HCT116 (cell line): ENCODE data around the gene DAGLA. TPM values are rescaled to one million over a fixed set of nuclear protein-coding genes. Genes with fewer than 3 reads are reported as not detected.

Experiments used
- ATAC-seq: fragments of 200-7000 bp; cut with Tn5 transposase; 2 replicates; pipeline ENCODE4 v1.9.1; 2020; ENCODE audit warnings: mild to moderate bottlenecking, moderate library complexity
- Bru-seq: library from RNA; stranded (reverse); fragments of 400-500 nt; gene quantifications from one replicate; lab custom pipeline; 2021; lab: Mats Ljungman, UMichigan
- BruChase-seq, 2 experiments: library from RNA; stranded (reverse); fragments of 400-500 nt; gene quantifications; one replicate each; lab custom pipeline; 2021; lab: Mats Ljungman, UMichigan
- BruUV-seq: library from RNA; stranded (reverse); fragments of 400-500 nt; replicated peaks from 2 replicates; lab custom pipeline; 2021; lab: Mats Ljungman, UMichigan
- CTCF ChIA-PET: fragments of 300-600 bp; sonication (Branson Sonifier 250); formaldehyde crosslinking; loops from one replicate; lab custom pipeline; 2021; ENCODE audit warnings: antibody characterized with exemption; lab: Charles Lee
- POLR2A ChIA-PET: fragments of 300-600, 350-600 bp; sonication (Branson Sonifier 250); formaldehyde crosslinking; loops from one replicate; lab custom pipeline; 2021; ENCODE audit warnings: antibody characterized with exemption; lab: Charles Lee
- RAD21 ChIA-PET, 2 experiments: fragments of 300-600 bp; sonication (Branson Sonifier 250); formaldehyde crosslinking; loops; one replicate each; lab custom pipeline; 2023; ENCODE audit warnings: low total read pairs in 2 of 2; ENCODE audit not compliant: uncharacterized antibody in 2 of 2, unreplicated experiment in 2 of 2, low non-redundant PET in 1 of 2; lab: Charles Lee
- DNase-seq: peaks from one replicate; pipeline ENCODE4 v3.0.0-alpha.2; 2010; ENCODE audit warnings: low read depth, low spot score
- H2AFZ ChIP-seq: fragments of 200-600 bp; shearing (Covaris generic), sonication (generic); 2 replicates; pipeline ENCODE4 v1.6.1; 2017; ENCODE audit warnings: low read depth, mixed run types, mixed read lengths, antibody characterized with exemption, low read length; ENCODE audit not compliant: poor library complexity, severe bottlenecking
- H3K27ac ChIP-seq: 2 replicates; pipeline ENCODE4 v1.5.1; 2012; ENCODE audit warnings: low read depth, low read length
- H3K27me3 ChIP-seq: fragments of 200-600 bp; sonication (generic); 2 replicates; pipeline ENCODE4 v1.6.1; 2016; ENCODE audit warnings: mixed run types, low read length, mixed read lengths; ENCODE audit not compliant: insufficient read depth
- H3K36me3 ChIP-seq, 2 experiments: fragments of 200-500 bp in 1 of 2; fragments of 200-600 bp in 1 of 2; sonication (Bioruptor generic) in 1 of 2; sonication (generic) in 1 of 2; 2 replicates each; pipeline versions ENCODE4 v1.5.1 to v1.6.1; 2014 to 2016; ENCODE audit warnings: low read length in 2 of 2, inconsistent platforms in 1 of 2, mixed read lengths in 1 of 2, mixed run types in 1 of 2; ENCODE audit not compliant: insufficient read depth in 2 of 2, control insufficient read depth in 1 of 2
- H3K4me1 ChIP-seq, 2 experiments: fragments of 200-600 bp in 1 of 2; sonication (generic) in 1 of 2; 2 replicates each; pipeline versions ENCODE4 v1.5.1 to v1.6.1; 2012 to 2017; ENCODE audit warnings: low read length in 2 of 2, inconsistent platforms in 1 of 2, mild to moderate bottlenecking in 1 of 2, mixed read lengths in 1 of 2, mixed run types in 1 of 2, moderate library complexity in 1 of 2; ENCODE audit not compliant: insufficient read depth in 2 of 2, control insufficient read depth in 1 of 2
- H3K4me2 ChIP-seq: fragments of 200-600 bp; sonication (generic); 2 replicates; pipeline ENCODE4 v1.6.1; 2017; ENCODE audit warnings: mixed run types, low read length, mixed read lengths
- H3K4me3 ChIP-seq, 2 experiments: fragments of 200-600 bp in 1 of 2; sonication (generic) in 1 of 2; replicated peaks in 1 of 2; 2 replicates each; pipeline ENCODE4 v1.5.1; 2011 to 2016; ENCODE audit warnings: low read length in 2 of 2, control low read depth in 1 of 2, low read depth in 1 of 2, mild to moderate bottlenecking in 1 of 2, mixed read lengths in 1 of 2, mixed run types in 1 of 2
- H3K79me2 ChIP-seq: fragments of 200-600 bp; sonication (generic); 2 replicates; pipeline ENCODE4 v1.6.1; 2017; ENCODE audit warnings: mild to moderate bottlenecking, mixed run types, low read length, moderate library complexity, mixed read lengths; ENCODE audit not compliant: insufficient read depth
- H3K9ac ChIP-seq: fragments of 200-600 bp; sonication (generic); 2 replicates; pipeline ENCODE4 v1.6.1; 2016; ENCODE audit warnings: low read length, mixed read lengths
- H3K9me2 ChIP-seq: fragments of 200-600 bp; sonication (generic), shearing (Covaris generic); 2 replicates; pipeline ENCODE4 v1.6.1; 2017; ENCODE audit warnings: mixed run types, mild to moderate bottlenecking, moderate library complexity; ENCODE audit not compliant: insufficient read depth
- H3K9me3 ChIP-seq, 2 experiments: fragments of 200-500 bp in 1 of 2; fragments of 200-600 bp in 1 of 2; sonication (Bioruptor generic) in 1 of 2; sonication (generic) in 1 of 2; 2 replicates each; pipeline ENCODE4 v1.6.1; 2014 to 2017; ENCODE audit warnings: low read length in 2 of 2, mixed read lengths in 2 of 2, inconsistent platforms in 1 of 2, low read depth in 1 of 2, mild to moderate bottlenecking in 1 of 2, mixed run types in 1 of 2, moderate library complexity in 1 of 2; ENCODE audit not compliant: control insufficient read depth in 1 of 2, insufficient read depth in 1 of 2
- H4K20me1 ChIP-seq: fragments of 200-600 bp; sonication (generic), shearing (Covaris generic); 2 replicates; pipeline ENCODE4 v1.6.1; 2017; ENCODE audit warnings: mixed run types, mild to moderate bottlenecking, moderate library complexity; ENCODE audit not compliant: insufficient read depth
- EGR1 ChIP-seq: IDR thresholded peaks from 2 replicates; pipeline ENCODE4 v1.6.1; 2012; ENCODE audit warnings: low read depth
- EZH2 ChIP-seq: fragments of 200-600 bp; sonication (generic); IDR thresholded peaks from 2 replicates; pipeline ENCODE4 v1.6.1; 2017; ENCODE audit warnings: antibody characterized with exemption, mixed run types
- EZH2phosphoT487 ChIP-seq: fragments of 200-600 bp; IDR thresholded peaks from 2 replicates; pipeline ENCODE4 v1.6.1; 2018; ENCODE audit warnings: antibody characterized with exemption, borderline replicate concordance
- FOSL1 ChIP-seq: IDR thresholded peaks from 2 replicates; pipeline ENCODE4 v1.6.1; 2012; ENCODE audit warnings: low read depth
- POLR2A ChIP-seq: IDR thresholded peaks from 2 replicates; pipeline ENCODE4 v1.7.0; 2011; ENCODE audit warnings: borderline replicate concordance; ENCODE audit not compliant: insufficient read depth, insufficient read length; ENCODE audit errors: extremely low read depth
- SIN3A ChIP-seq: IDR thresholded peaks from 2 replicates; pipeline ENCODE4 v1.6.1; 2012; ENCODE audit warnings: low read depth
- SP1 ChIP-seq: IDR thresholded peaks from 2 replicates; pipeline ENCODE4 v1.6.1; 2012; ENCODE audit warnings: low read depth
- SRF ChIP-seq: IDR thresholded peaks from 2 replicates; pipeline ENCODE4 v1.6.1; 2012; ENCODE audit warnings: low read depth
- TCF7L2 ChIP-seq: IDR thresholded peaks from 2 replicates; pipeline ENCODE4 v1.7.0; 2011; ENCODE audit warnings: borderline replicate concordance, inconsistent platforms; ENCODE audit not compliant: insufficient read depth, insufficient read length; ENCODE audit errors: extremely low read depth
- ZNF274 ChIP-seq: fragments of 200-500 bp; sonication (Bioruptor generic); IDR thresholded peaks from 2 replicates; pipeline ENCODE4 v1.6.1; 2014; ENCODE audit warnings: mild to moderate bottlenecking, low read depth, low read length, inconsistent platforms
- intact Hi-C: fragments of 100-400 bp; cut with micrococcal nuclease; formaldehyde crosslinking; loops from 2 replicates; pipeline ENCODE4 v1.10.0; 2022
- long read RNA-seq: library from polyadenylated mRNA; unstranded; transcript quantifications from one replicate; pipeline ENCODE4 v2.0.0, GENCODE V29; 2021; ENCODE audit not compliant: unreplicated experiment
- polyA plus RNA-seq: library from polyadenylated mRNA; unstranded; fragments of >200 nt; gene quantifications from 2 replicates; pipeline ENCODE4 v1.2.1, GENCODE V29; 2012; ENCODE audit warnings: missing spikeins
- total RNA-seq: library from RNA; stranded (reverse); gene quantifications from one replicate; pipeline ENCODE4 v1.2.1, GENCODE V29; 2021; ENCODE audit not compliant: unreplicated experiment
- TF ChIP-seq, protein P1 (sequence below): IDR thresholded peaks from 2 replicates; pipeline ENCODE4 v1.6.1; 2012
- TF ChIP-seq, protein P2 (sequence below): IDR thresholded peaks from 2 replicates; pipeline ENCODE4 v1.6.1; 2012; ENCODE audit warnings: low read depth
- TF ChIP-seq, protein P3 (sequence below), 3 experiments: fragments of 200-600 bp in 1 of 3; sonication (generic) in 1 of 3; IDR thresholded peaks in 2 of 3; conservative IDR thresholded peaks in 1 of 3; 2 replicates each; pipeline ENCODE4 v1.5.1; 2012 to 2017; ENCODE audit warnings: low read depth in 2 of 3, low read length in 2 of 3, antibody characterized with exemption in 1 of 3, borderline replicate concordance in 1 of 3, control low read depth in 1 of 3, mild to moderate bottlenecking in 1 of 3, mixed read lengths in 1 of 3, mixed run types in 1 of 3, moderate library complexity in 1 of 3; ENCODE audit not compliant: insufficient read depth in 1 of 3

Gene DAGLA, protein sequence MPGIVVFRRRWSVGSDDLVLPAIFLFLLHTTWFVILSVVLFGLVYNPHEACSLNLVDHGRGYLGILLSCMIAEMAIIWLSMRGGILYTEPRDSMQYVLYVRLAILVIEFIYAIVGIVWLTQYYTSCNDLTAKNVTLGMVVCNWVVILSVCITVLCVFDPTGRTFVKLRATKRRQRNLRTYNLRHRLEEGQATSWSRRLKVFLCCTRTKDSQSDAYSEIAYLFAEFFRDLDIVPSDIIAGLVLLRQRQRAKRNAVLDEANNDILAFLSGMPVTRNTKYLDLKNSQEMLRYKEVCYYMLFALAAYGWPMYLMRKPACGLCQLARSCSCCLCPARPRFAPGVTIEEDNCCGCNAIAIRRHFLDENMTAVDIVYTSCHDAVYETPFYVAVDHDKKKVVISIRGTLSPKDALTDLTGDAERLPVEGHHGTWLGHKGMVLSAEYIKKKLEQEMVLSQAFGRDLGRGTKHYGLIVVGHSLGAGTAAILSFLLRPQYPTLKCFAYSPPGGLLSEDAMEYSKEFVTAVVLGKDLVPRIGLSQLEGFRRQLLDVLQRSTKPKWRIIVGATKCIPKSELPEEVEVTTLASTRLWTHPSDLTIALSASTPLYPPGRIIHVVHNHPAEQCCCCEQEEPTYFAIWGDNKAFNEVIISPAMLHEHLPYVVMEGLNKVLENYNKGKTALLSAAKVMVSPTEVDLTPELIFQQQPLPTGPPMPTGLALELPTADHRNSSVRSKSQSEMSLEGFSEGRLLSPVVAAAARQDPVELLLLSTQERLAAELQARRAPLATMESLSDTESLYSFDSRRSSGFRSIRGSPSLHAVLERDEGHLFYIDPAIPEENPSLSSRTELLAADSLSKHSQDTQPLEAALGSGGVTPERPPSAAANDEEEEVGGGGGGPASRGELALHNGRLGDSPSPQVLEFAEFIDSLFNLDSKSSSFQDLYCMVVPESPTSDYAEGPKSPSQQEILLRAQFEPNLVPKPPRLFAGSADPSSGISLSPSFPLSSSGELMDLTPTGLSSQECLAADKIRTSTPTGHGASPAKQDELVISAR
- total RNA-seq = 2.7 TPM
- polyA plus RNA-seq = 1.7 and 1.9 TPM in 2 replicates
- Bru-seq, nascent RNA = percentile 36 among the genes with signal in this experiment
- BruChase-seq, experiment 1, labeled RNA remaining after a 6-hour chase = percentile 41 among the genes with signal in this experiment
- percentile 40 among the genes with signal in this experiment for BruChase-seq, experiment 2, labeled RNA remaining after a 2-hour chase
- long read RNA-seq, partial matches to known transcripts = 0 of 1 reads
- long read RNA-seq, other reads (novel, unspliced or antisense) = 1 of 1 reads

DNA sequence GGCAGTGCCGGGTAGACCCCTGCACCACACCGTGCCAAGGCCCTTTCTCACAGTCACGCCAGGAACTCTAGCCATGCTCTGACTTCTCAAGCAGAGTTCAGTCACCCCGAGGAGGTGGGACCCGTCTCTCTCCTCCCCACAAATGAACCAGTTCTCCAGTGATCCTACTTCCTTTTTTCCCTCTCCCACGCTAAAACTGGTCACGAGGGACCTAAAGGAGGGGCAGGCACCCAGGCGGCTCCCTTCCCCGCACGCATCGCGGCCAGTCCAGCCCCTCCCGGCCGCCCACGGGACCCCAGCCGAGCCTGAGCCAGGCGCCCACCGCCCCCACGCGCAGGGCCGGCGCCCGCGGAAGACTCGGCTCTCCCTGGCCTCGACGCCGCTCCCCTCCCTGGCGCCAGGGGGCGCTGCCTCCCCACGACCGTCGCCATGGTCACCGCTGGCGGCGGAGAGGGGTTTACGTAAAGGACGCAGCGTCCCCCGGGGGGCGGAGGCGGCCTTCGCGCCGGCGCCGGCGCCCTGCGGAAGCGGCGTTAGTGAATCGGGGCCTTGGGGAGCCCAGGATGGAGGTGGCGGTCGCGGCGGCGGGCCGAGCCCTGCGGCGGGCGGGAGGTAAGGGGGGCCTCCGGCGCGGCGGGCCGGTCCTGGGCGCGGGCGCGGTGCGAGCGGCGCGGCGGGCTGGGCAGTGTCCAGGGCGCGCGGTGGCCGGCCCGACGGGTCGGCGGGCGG, at the start of gene DAGLA:
Gene DAGLA, plus strand, starts transcription at position 499 of the 729 bp plus-strand sequence. CDS start 39,765 bp downstream, outside the sequence.
- no TSS peak for BruUV-seq
- intact Hi-C loops = loop anchor here (1.0 kb wide), 1 partner anchor 53 kb away; no protein-coding TSS in a partner anchor
- no peaks in the 10 kb centered on the region for H3K36me3 ChIP-seq
- no peak for TF ChIP-seq TCF7L2
- TF ChIP-seq SIN3A = no peak
- TF ChIP-seq, protein P1, sequence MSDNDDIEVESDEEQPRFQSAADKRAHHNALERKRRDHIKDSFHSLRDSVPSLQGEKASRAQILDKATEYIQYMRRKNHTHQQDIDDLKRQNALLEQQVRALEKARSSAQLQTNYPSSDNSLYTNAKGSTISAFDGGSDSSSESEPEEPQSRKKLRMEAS = no peak
- TF ChIP-seq SRF = no peak
- TF ChIP-seq EGR1 = no peak
- TF ChIP-seq, protein P2, sequence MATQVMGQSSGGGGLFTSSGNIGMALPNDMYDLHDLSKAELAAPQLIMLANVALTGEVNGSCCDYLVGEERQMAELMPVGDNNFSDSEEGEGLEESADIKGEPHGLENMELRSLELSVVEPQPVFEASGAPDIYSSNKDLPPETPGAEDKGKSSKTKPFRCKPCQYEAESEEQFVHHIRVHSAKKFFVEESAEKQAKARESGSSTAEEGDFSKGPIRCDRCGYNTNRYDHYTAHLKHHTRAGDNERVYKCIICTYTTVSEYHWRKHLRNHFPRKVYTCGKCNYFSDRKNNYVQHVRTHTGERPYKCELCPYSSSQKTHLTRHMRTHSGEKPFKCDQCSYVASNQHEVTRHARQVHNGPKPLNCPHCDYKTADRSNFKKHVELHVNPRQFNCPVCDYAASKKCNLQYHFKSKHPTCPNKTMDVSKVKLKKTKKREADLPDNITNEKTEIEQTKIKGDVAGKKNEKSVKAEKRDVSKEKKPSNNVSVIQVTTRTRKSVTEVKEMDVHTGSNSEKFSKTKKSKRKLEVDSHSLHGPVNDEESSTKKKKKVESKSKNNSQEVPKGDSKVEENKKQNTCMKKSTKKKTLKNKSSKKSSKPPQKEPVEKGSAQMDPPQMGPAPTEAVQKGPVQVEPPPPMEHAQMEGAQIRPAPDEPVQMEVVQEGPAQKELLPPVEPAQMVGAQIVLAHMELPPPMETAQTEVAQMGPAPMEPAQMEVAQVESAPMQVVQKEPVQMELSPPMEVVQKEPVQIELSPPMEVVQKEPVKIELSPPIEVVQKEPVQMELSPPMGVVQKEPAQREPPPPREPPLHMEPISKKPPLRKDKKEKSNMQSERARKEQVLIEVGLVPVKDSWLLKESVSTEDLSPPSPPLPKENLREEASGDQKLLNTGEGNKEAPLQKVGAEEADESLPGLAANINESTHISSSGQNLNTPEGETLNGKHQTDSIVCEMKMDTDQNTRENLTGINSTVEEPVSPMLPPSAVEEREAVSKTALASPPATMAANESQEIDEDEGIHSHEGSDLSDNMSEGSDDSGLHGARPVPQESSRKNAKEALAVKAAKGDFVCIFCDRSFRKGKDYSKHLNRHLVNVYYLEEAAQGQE = no peak
- no peak for TF ChIP-seq EZH2
- TF ChIP-seq, protein P3, sequence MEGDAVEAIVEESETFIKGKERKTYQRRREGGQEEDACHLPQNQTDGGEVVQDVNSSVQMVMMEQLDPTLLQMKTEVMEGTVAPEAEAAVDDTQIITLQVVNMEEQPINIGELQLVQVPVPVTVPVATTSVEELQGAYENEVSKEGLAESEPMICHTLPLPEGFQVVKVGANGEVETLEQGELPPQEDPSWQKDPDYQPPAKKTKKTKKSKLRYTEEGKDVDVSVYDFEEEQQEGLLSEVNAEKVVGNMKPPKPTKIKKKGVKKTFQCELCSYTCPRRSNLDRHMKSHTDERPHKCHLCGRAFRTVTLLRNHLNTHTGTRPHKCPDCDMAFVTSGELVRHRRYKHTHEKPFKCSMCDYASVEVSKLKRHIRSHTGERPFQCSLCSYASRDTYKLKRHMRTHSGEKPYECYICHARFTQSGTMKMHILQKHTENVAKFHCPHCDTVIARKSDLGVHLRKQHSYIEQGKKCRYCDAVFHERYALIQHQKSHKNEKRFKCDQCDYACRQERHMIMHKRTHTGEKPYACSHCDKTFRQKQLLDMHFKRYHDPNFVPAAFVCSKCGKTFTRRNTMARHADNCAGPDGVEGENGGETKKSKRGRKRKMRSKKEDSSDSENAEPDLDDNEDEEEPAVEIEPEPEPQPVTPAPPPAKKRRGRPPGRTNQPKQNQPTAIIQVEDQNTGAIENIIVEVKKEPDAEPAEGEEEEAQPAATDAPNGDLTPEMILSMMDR (IDR thresholded peaks at IDR 0.05 in 2 of 3, conservative IDR thresholded peaks at IDR 0.05 in 1 of 3; ENCODE audit: borderline replicate concordance in 1 of 3, insufficient read depth in 1 of 3, low read depth in 2 of 3, low read length in 2 of 3) = peak; percentile 65 to 94 (median 76)
- TF ChIP-seq SP1 = no peak
- no peak for TF ChIP-seq FOSL1
- TF ChIP-seq POLR2A = no peak
- no peak for TF ChIP-seq ZNF274
- no peak for TF ChIP-seq EZH2phosphoT487

More for the DNA sequence above, at the start of gene DAGLA:
- peak within 1 kb of the TSS; percentile 47; the same call in 1 of the 2 replicates for H3K27ac ChIP-seq
- no peak within 1 kb of the TSS for H2AFZ ChIP-seq
- CTCF ChIA-PET = no interaction called here
- no peaks in the 10 kb centered on the region for H3K9me2 ChIP-seq
- H3K4me2 ChIP-seq = peak within 1 kb of the TSS; percentile 89
- no peaks in the 10 kb centered on the region for H3K79me2 ChIP-seq
- H3K27me3 ChIP-seq = peaks cover 20% of the 10 kb centered on the region
- ATAC-seq (peak; percentile 93), DNase-seq (no peak)
- POLR2A ChIA-PET = no interaction called here
- H3K4me1 ChIP-seq = peaks cover 3 to 11% of the 10 kb centered on the region in 2 experiments; a peak in 2 of 4 replicates
- H3K4me3 ChIP-seq = peak within 1 kb of the TSS; percentile 50 to 65
- H3K9me3 ChIP-seq = no peaks in the 10 kb centered on the region
- RAD21 ChIA-PET = no interaction called here
- H4K20me1 ChIP-seq = no peaks in the 10 kb centered on the region
- H3K9ac ChIP-seq = peak within 1 kb of the TSS; percentile 53
